AG04450 (cell line): ENCODE data around the gene ZNF324B. TPM values are rescaled to one million over a fixed set of nuclear protein-coding genes. Genes with fewer than 3 reads are reported as not detected.
"Not testable (repeated sequence)": the region's sequence is repeated elsewhere in the genome, so short reads cannot be mapped to it uniquely, and the experiment has no call there.

ENCODE experiments used
- CTCF ChIA-PET: fragments of 300-600, 350-600 bp; formaldehyde crosslinking; extraction: SDS; loops from one replicate; lab custom pipeline; 2022; ENCODE audit warnings: antibody characterized with exemption, inconsistent platforms; lab: Charles Lee
- POLR2A ChIA-PET: fragments of 350-600 bp; formaldehyde crosslinking; extraction: SDS; loops from one replicate; lab custom pipeline; 2021; ENCODE audit warnings: antibody characterized with exemption, inconsistent platforms; lab: Yijun Ruan, JAX
- DNase-seq: peaks from one replicate; pipeline ENCODE4 v3.0.0-alpha.2; 2011; ENCODE audit warnings: low read depth, low spot score
- H3K27ac ChIP-seq: one replicate; pipeline ENCODE4 v1.5.1; 2012; ENCODE audit warnings: low read depth, low read length, control low read depth
- H3K27me3 ChIP-seq: one replicate; pipeline ENCODE4 v1.6.0; 2012; ENCODE audit warnings: low read length; ENCODE audit not compliant: control insufficient read depth, insufficient read depth
- H3K4me3 ChIP-seq: 2 replicates; pipeline ENCODE4 v1.5.1; 2011; ENCODE audit warnings: mild to moderate bottlenecking, low read depth, low read length, control low read depth
- H3K9me3 ChIP-seq: 2 replicates; pipeline ENCODE4 v1.5.1; 2012; ENCODE audit warnings: low read length; ENCODE audit not compliant: control insufficient read depth, insufficient read depth
- CTCF ChIP-seq: IDR thresholded peaks from 2 replicates; pipeline ENCODE4 v1.5.1; 2011; ENCODE audit warnings: low read depth, low read length, control low read depth, inconsistent platforms
- polyA plus RNA-seq: library from polyadenylated mRNA; depleted of rRNA; stranded (reverse); fragments of >200 nt; gene quantifications from 2 replicates; pipeline ENCODE4 v1.2.3, GENCODE V29; 2011

ZNF324B gene
- polyA plus RNA-seq, 1 experiment = 1.8 TPM

GRCh38 chr19:58480481-58480830 lies 29.0 kb downstream of the ZNF324B start:
- H3K9me3 ChIP-seq = no peaks in the 10 kb centered on the region
- no peak for DNase-seq
- no peak overlapping the region for H3K27ac ChIP-seq
- H3K4me3 ChIP-seq = no peak overlapping the region
- ChIA-PET POLR2A (no interaction called here), CTCF (no interaction called here)
- H3K27me3 ChIP-seq = no peaks in the 10 kb centered on the region
- no peak for TF ChIP-seq CTCF

- ChIA-PET POLR2A (no interaction called here), CTCF (no interaction called here)
- Histone ChIP-seq H3K27ac (no peak overlapping the region), H3K9me3 (no peaks in the 10 kb centered on the region), H3K4me3 (no peak overlapping the region), H3K27me3 (no peaks in the 10 kb centered on the region)
- TF ChIP-seq CTCF = no peak
- DNase-seq = no peak
These were observed 29.4 kb downstream of the ZNF324B start for GRCh38 chr19:58480831-58481230.

GRCh38 chr19:58482372-58482771 lies 30.9 kb downstream of the ZNF324B start:
- Histone ChIP-seq H3K4me3 (no peak overlapping the region), H3K27me3 (no peaks in the 10 kb centered on the region), H3K9me3 (no peaks in the 10 kb centered on the region), H3K27ac (no peak overlapping the region)
- TF ChIP-seq CTCF = no peak
- DNase-seq = no peak
- CTCF ChIA-PET = no interaction called here
- POLR2A ChIA-PET = no interaction called here

GRCh38 chr19:58483776-58484175 lies 32.4 kb downstream of the ZNF324B start:
- Histone ChIP-seq H3K27me3 (no peaks in the 10 kb centered on the region), H3K9me3 (no peaks in the 10 kb centered on the region), H3K4me3 (no peak overlapping the region), H3K27ac (no peak overlapping the region)
- ChIA-PET POLR2A (no interaction called here), CTCF (interaction anchor here (0.7 kb wide), 1 partner anchor 174 kb away, joined by 3 read pairs; no protein-coding TSS in a partner anchor)
- no peak for TF ChIP-seq CTCF
- no peak for DNase-seq

GRCh38 chr19:58484349-58484748 lies 32.9 kb downstream of the ZNF324B start:
- not testable (repeated sequence) for H3K4me3 ChIP-seq, H3K27me3 ChIP-seq, H3K27ac ChIP-seq, DNase-seq, H3K9me3 ChIP-seq
- POLR2A ChIA-PET = interaction anchor here (0.6 kb wide), 1 partner anchor 36 kb away, joined by 3 read pairs; no protein-coding TSS in a partner anchor
- CTCF ChIA-PET = interaction anchor here (0.7 kb wide), 1 partner anchor 175 kb away, joined by 3 read pairs; no protein-coding TSS in a partner anchor

- POLR2A ChIA-PET = no interaction called here
- no peaks in the 10 kb centered on the region for H3K27me3 ChIP-seq
- DNase-seq = no peak
- H3K27ac ChIP-seq = no peak overlapping the region
- no peaks in the 10 kb centered on the region for H3K9me3 ChIP-seq
- H3K4me3 ChIP-seq = no peak overlapping the region
- CTCF ChIA-PET = interaction anchor here (1.0 kb wide), 1 partner anchor 29 kb away, joined by 3 read pairs; the partner anchor contains the start of gene ZBTB45
- no peak for TF ChIP-seq CTCF
These were observed 40.0 kb downstream of the ZNF324B start for GRCh38 chr19:58491393-58491792.
